GM23248 (cell line): Measurements from ENCODE around the gene CLEC3B. TPM values are rescaled to one million over a fixed set of nuclear protein-coding genes. Genes with fewer than 3 reads are reported as not detected.

Experiments used
- DNase-seq: peaks from one replicate; pipeline ENCODE4 v3.0.0-alpha.2; 2015
- H2AFZ ChIP-seq: fragments of 200-600 bp; sonication (generic); 2 replicates; pipeline ENCODE4 v1.6.1; 2016; ENCODE audit warnings: antibody characterized with exemption
- H3F3A ChIP-seq: fragments of 200-600 bp; sonication (generic); 2 replicates; pipeline ENCODE4 v1.6.1; 2016; ENCODE audit warnings: mild to moderate bottlenecking, antibody characterized with exemption, mixed run types; ENCODE audit not compliant: insufficient read depth
- H3K27ac ChIP-seq: fragments of 200-600 bp; sonication (generic); 2 replicates; pipeline ENCODE4 v1.5.1; 2016; ENCODE audit warnings: mild to moderate bottlenecking
- H3K27me3 ChIP-seq: fragments of 200-600 bp; sonication (generic); replicated peaks from 2 replicates; pipeline ENCODE4 v1.6.1; 2016; ENCODE audit warnings: mild to moderate bottlenecking; ENCODE audit not compliant: insufficient read depth
- H3K36me3 ChIP-seq: fragments of 200-600 bp; sonication (generic); 2 replicates; pipeline ENCODE4 v1.6.1; 2016; ENCODE audit warnings: low read depth, mild to moderate bottlenecking
- H3K4me1 ChIP-seq: fragments of 200-600 bp; sonication (generic); 2 replicates; pipeline ENCODE4 v1.6.1; 2016; ENCODE audit warnings: mild to moderate bottlenecking; ENCODE audit not compliant: insufficient read depth
- H3K4me2 ChIP-seq: fragments of 200-600 bp; sonication (generic); one replicate; pipeline ENCODE4 v1.6.1; 2016; ENCODE audit warnings: mild to moderate bottlenecking; ENCODE audit not compliant: unreplicated experiment
- H3K4me3 ChIP-seq: fragments of 200-600 bp; sonication (generic); 2 replicates; pipeline ENCODE4 v1.5.1; 2016; ENCODE audit warnings: mild to moderate bottlenecking
- H3K79me2 ChIP-seq: fragments of 200-600 bp; sonication (generic); 2 replicates; pipeline ENCODE4 v1.6.1; 2016; ENCODE audit warnings: mild to moderate bottlenecking; ENCODE audit not compliant: insufficient read depth
- H3K9ac ChIP-seq: fragments of 200-600 bp; sonication (generic); 2 replicates; pipeline ENCODE4 v1.6.1; 2016; ENCODE audit warnings: mild to moderate bottlenecking
- H3K9me2 ChIP-seq: fragments of 200-600 bp; sonication (generic); 2 replicates; pipeline ENCODE4 v1.6.1; 2016; ENCODE audit warnings: mixed run types, mild to moderate bottlenecking, moderate library complexity; ENCODE audit not compliant: insufficient read depth
- H3K9me3 ChIP-seq: fragments of 200-600 bp; sonication (generic); one replicate; pipeline ENCODE4 v1.6.1; 2017; ENCODE audit warnings: low read depth
- H4K20me1 ChIP-seq: fragments of 200-600 bp; sonication (generic); 2 replicates; pipeline ENCODE4 v1.6.0; 2016; ENCODE audit not compliant: insufficient read depth
- EZH2 ChIP-seq: fragments of 200-600 bp; sonication (generic); IDR thresholded peaks from 2 replicates; pipeline ENCODE4 v1.6.1; 2018; ENCODE audit warnings: antibody characterized with exemption, mild to moderate bottlenecking; ENCODE audit not compliant: insufficient read depth, poor library complexity, severe bottlenecking
- EZH2phosphoT487 ChIP-seq: fragments of 200-600 bp; sonication (generic); IDR thresholded peaks from 2 replicates; pipeline ENCODE4 v1.6.1; 2018; ENCODE audit warnings: antibody characterized with exemption, moderate library complexity, mild to moderate bottlenecking, low read depth; ENCODE audit not compliant: insufficient read depth
- WGBS, 2 experiments: methylation state at CpG; one replicate each; pipeline ENCODE4 v1.1.6; 2015 to 2017; ENCODE audit warnings: low lambda C conversion rate in 2 of 2, low coverage in 1 of 2; ENCODE audit errors: missing lambda C conversion rate in 2 of 2; 5-methylcytosine and 5-hydroxymethylcytosine counted together
- in situ Hi-C: fragments of 300-500 bp; cut with MboI; formaldehyde crosslinking; loops from 2 replicates; pipeline ENCODE4 v1.15.0; 2020
- polyA plus RNA-seq: library from polyadenylated mRNA; unstranded; fragments of >200 nt; fragmentation: Nextera tagmentation; extraction: Ambion mirVana; gene quantifications from 2 replicates; pipeline ENCODE4 v1.2.1, GENCODE V29; 2016
- total RNA-seq: library from RNA; depleted of rRNA; stranded (reverse); fragments of >200 nt; shearing (Covaris generic); gene quantifications from 2 replicates; pipeline ENCODE4 v1.2.3, GENCODE V29; 2014

The CLEC3B gene
- total and polyA plus RNA-seq, 2 experiments from 2014 or later = 45.4 to 48.8 TPM

GRCh38 chr3:45001738-45002137 lies 24.4 kb upstream of the CLEC3B start:
- Histone ChIP-seq H3K36me3 (peaks cover 34% of the 10 kb centered on the region), H3K27ac (no peak overlapping the region), H3K9ac (no peak overlapping the region), H3F3A (no peaks in the 10 kb centered on the region), H3K9me2 (no peaks in the 10 kb centered on the region), H3K9me3 (no peaks in the 10 kb centered on the region), H3K79me2 (peaks cover 6% of the 10 kb centered on the region; the same call in 1 of the 2 replicates), H3K4me2 (no peak overlapping the region), H3K27me3 (no peaks in the 10 kb centered on the region), H4K20me1 (no peaks in the 10 kb centered on the region), H2AFZ (no peak overlapping the region), H3K4me1 (no peaks in the 10 kb centered on the region), H3K4me3 (no peak overlapping the region)
- TF ChIP-seq EZH2 = no peak
- TF ChIP-seq EZH2phosphoT487 = no peak
- in situ Hi-C loops = no loop called here
- WGBS, 2 experiments = 90 to 94% methylated on average over 3 of the region's 3 CpGs
- no peak for DNase-seq

GRCh38 chr3:45002139-45002660 lies 23.9 kb upstream of the CLEC3B start:
- H3K79me2 ChIP-seq = peaks cover 1% of the 10 kb centered on the region; the same call in 1 of the 2 replicates
- no peak overlapping the region for H3K4me2 ChIP-seq
- no peak overlapping the region for H3K9ac ChIP-seq
- peaks cover 4% of the 10 kb centered on the region; the same call in 1 of the 2 replicates for H3F3A ChIP-seq
- H3K4me1 ChIP-seq = no peaks in the 10 kb centered on the region
- no peaks in the 10 kb centered on the region for H4K20me1 ChIP-seq
- 57 to 67% methylated on average over 2 of the region's 2 CpGs for WGBS, 2 experiments
- peaks cover 31% of the 10 kb centered on the region for H3K36me3 ChIP-seq
- H3K27ac ChIP-seq = no peak overlapping the region
- no peak overlapping the region for H2AFZ ChIP-seq
- H3K9me3 ChIP-seq = no peaks in the 10 kb centered on the region
- no peak for DNase-seq
- no peaks in the 10 kb centered on the region for H3K9me2 ChIP-seq
- no peak overlapping the region for H3K4me3 ChIP-seq
- in situ Hi-C loops = no loop called here
- no peaks in the 10 kb centered on the region for H3K27me3 ChIP-seq
- TF ChIP-seq EZH2 (no peak), EZH2phosphoT487 (no peak)

GRCh38 chr3:45002720-45003119 lies 23.4 kb upstream of the CLEC3B start:
- no peaks in the 10 kb centered on the region for H3K9me3 ChIP-seq
- TF ChIP-seq EZH2 = no peak
- TF ChIP-seq EZH2phosphoT487 = no peak
- no peak overlapping the region for H3K4me2 ChIP-seq
- WGBS, 2 experiments = 86 to 96% methylated on average over 3 of the region's 3 CpGs
- in situ Hi-C loops = no loop called here
- no peaks in the 10 kb centered on the region for H3K9me2 ChIP-seq
- H3K27ac ChIP-seq = no peak overlapping the region
- no peak overlapping the region for H3K4me3 ChIP-seq
- no peak overlapping the region for H2AFZ ChIP-seq
- H4K20me1 ChIP-seq = no peaks in the 10 kb centered on the region
- peaks cover 9% of the 10 kb centered on the region for H3F3A ChIP-seq
- peaks cover 26% of the 10 kb centered on the region for H3K36me3 ChIP-seq
- DNase-seq = no peak
- no peaks in the 10 kb centered on the region for H3K27me3 ChIP-seq
- H3K4me1 ChIP-seq = peaks cover 3% of the 10 kb centered on the region
- no peak overlapping the region for H3K9ac ChIP-seq
- no peaks in the 10 kb centered on the region; the same call in 1 of the 2 replicates for H3K79me2 ChIP-seq

GRCh38 chr3:45003406-45003805 lies 22.7 kb upstream of the CLEC3B start:
- TF ChIP-seq EZH2phosphoT487 (no peak), EZH2 (no peak)
- no peak for DNase-seq
- Histone ChIP-seq H3K9ac (no peak overlapping the region), H3K27me3 (no peaks in the 10 kb centered on the region), H3K4me1 (peaks cover 10% of the 10 kb centered on the region), H3F3A (peaks cover 16% of the 10 kb centered on the region), H3K9me3 (no peaks in the 10 kb centered on the region), H3K36me3 (peaks cover 24% of the 10 kb centered on the region), H3K27ac (no peak overlapping the region), H3K9me2 (no peaks in the 10 kb centered on the region), H2AFZ (no peak overlapping the region), H4K20me1 (no peaks in the 10 kb centered on the region), H3K4me2 (no peak overlapping the region), H3K79me2 (no peaks in the 10 kb centered on the region; the same call in 1 of the 2 replicates), H3K4me3 (no peak overlapping the region)
- in situ Hi-C loops = no loop called here

- no peak for TF ChIP-seq EZH2phosphoT487
- no peak for TF ChIP-seq EZH2
- in situ Hi-C loops = no loop called here
- no peak for DNase-seq
- peaks cover 15% of the 10 kb centered on the region for H3K4me1 ChIP-seq
- WGBS, 2 experiments = 48 to 55% methylated on average over 2 of the region's 2 CpGs
- H4K20me1 ChIP-seq = no peaks in the 10 kb centered on the region
- no peaks in the 10 kb centered on the region for H3K27me3 ChIP-seq
- no peaks in the 10 kb centered on the region for H3K9me3 ChIP-seq
- no peak overlapping the region for H2AFZ ChIP-seq
- H3K4me3 ChIP-seq = no peak overlapping the region
- H3K9me2 ChIP-seq = no peaks in the 10 kb centered on the region
- H3K4me2 ChIP-seq = no peak overlapping the region
- H3F3A ChIP-seq = peaks cover 21% of the 10 kb centered on the region
- H3K79me2 ChIP-seq = no peaks in the 10 kb centered on the region; the same call in 1 of the 2 replicates
- no peak overlapping the region for H3K27ac ChIP-seq
- peaks cover 24% of the 10 kb centered on the region for H3K36me3 ChIP-seq
- no peak overlapping the region for H3K9ac ChIP-seq
Observed at GRCh38 chr3:45003859-45004258, 22.2 kb upstream of the CLEC3B start.
